GM23338 (cell line): ENCODE measurements around the gene ECSCR. TPM values are rescaled to one million over a fixed set of nuclear protein-coding genes. Genes with fewer than 3 reads are reported as not detected.

Experiments used
- ATAC-seq: fragments of 200-7000 bp; cut with Tn5 transposase; 3 replicates; pipeline ENCODE4 v1.9.1; 2020
- DNase-seq: peaks from one replicate; pipeline ENCODE4 v3.0.0-alpha.2; 2015; ENCODE audit warnings: low spot score
- H2AFZ ChIP-seq: fragments of 200-600 bp; sonication (generic); 2 replicates; pipeline ENCODE4 v1.8.0; 2016; ENCODE audit warnings: antibody characterized with exemption, mild to moderate bottlenecking, moderate library complexity
- H3F3A ChIP-seq: fragments of 200-600 bp; sonication (generic); replicated peaks from 2 replicates; pipeline ENCODE4 v1.8.0; 2017; ENCODE audit warnings: antibody characterized with exemption, mixed run types, low read depth
- H3K27ac ChIP-seq: fragments of 200-600 bp; sonication (generic); 2 replicates; pipeline ENCODE4 v1.6.1; 2016; ENCODE audit warnings: low read depth
- H3K27me3 ChIP-seq: fragments of 200-600 bp; sonication (generic); 2 replicates; pipeline ENCODE4 v1.8.0; 2016; ENCODE audit warnings: mild to moderate bottlenecking, mixed run types, moderate library complexity; ENCODE audit not compliant: insufficient read depth
- H3K36me3 ChIP-seq: fragments of 200-600 bp; sonication (generic); 2 replicates; pipeline ENCODE4 v1.8.0; 2016; ENCODE audit warnings: mild to moderate bottlenecking; ENCODE audit not compliant: insufficient read depth
- H3K4me1 ChIP-seq: fragments of 200-600 bp; sonication (generic); 2 replicates; pipeline ENCODE4 v1.8.0; 2016; ENCODE audit warnings: mild to moderate bottlenecking, moderate library complexity; ENCODE audit not compliant: insufficient read depth
- H3K4me2 ChIP-seq: fragments of 200-600 bp; sonication (generic); 2 replicates; pipeline ENCODE4 v1.7.1; 2017; ENCODE audit warnings: mixed run types
- H3K4me3 ChIP-seq: fragments of 200-600 bp; sonication (generic); 2 replicates; pipeline ENCODE4 v1.6.1; 2016; ENCODE audit warnings: mixed run types
- H3K79me2 ChIP-seq: fragments of 200-600 bp; sonication (generic); replicated peaks from 2 replicates; pipeline ENCODE4 v1.8.0; 2017; ENCODE audit warnings: mild to moderate bottlenecking; ENCODE audit not compliant: insufficient read depth
- H3K9me2 ChIP-seq: fragments of 200-600 bp; sonication (generic); 2 replicates; pipeline ENCODE4 v1.8.0; 2017; ENCODE audit not compliant: insufficient read depth
- H4K20me1 ChIP-seq: fragments of 200-600 bp; sonication (generic); replicated peaks from 2 replicates; pipeline ENCODE4 v1.8.0; 2017; ENCODE audit warnings: mild to moderate bottlenecking; ENCODE audit not compliant: insufficient read depth
- H3K27ac Mint-ChIP-seq: 2 replicates; pipeline ENCODE4 v1.8.0; 2020; ENCODE audit warnings: inconsistent platforms, mild to moderate bottlenecking, moderate library complexity, mixed read lengths
- H3K27me3 Mint-ChIP-seq: 3 replicates; pipeline ENCODE4 v1.8.0; 2022; ENCODE audit warnings: low read depth, mild to moderate bottlenecking, moderate library complexity, mixed read lengths, inconsistent platforms; ENCODE audit not compliant: insufficient read depth, poor library complexity
- H3K36me3 Mint-ChIP-seq: 3 replicates; pipeline ENCODE4 v1.8.0; 2021; ENCODE audit warnings: low read depth, mild to moderate bottlenecking, inconsistent platforms, moderate library complexity, mixed read lengths
- H3K4me1 Mint-ChIP-seq: 3 replicates; pipeline ENCODE4 v1.8.0; 2020; ENCODE audit warnings: mild to moderate bottlenecking, inconsistent platforms, mixed read lengths
- H3K4me3 Mint-ChIP-seq: 3 replicates; pipeline ENCODE4 v1.8.0; 2021; ENCODE audit warnings: moderate library complexity, mild to moderate bottlenecking, inconsistent platforms, mixed read lengths
- H3K9me3 Mint-ChIP-seq: 3 replicates; pipeline ENCODE4 v1.8.0; 2020; ENCODE audit warnings: moderate library complexity, mild to moderate bottlenecking, inconsistent platforms, mixed read lengths
- CREB1 ChIP-seq: fragments of 250-450 bp; sonication (Bioruptor Pico); IDR thresholded peaks from 2 replicates; pipeline ENCODE4 v1.5.0; 2020; ENCODE audit warnings: low read depth, mild to moderate bottlenecking, moderate library complexity
- EZH2 ChIP-seq: fragments of 200-600 bp; sonication (generic); IDR thresholded peaks from one replicate; pipeline ENCODE4 v1.8.0; 2017; ENCODE audit warnings: antibody characterized with exemption, mild to moderate bottlenecking, low read depth; ENCODE audit not compliant: unreplicated experiment
- EZH2phosphoT487 ChIP-seq: fragments of 200-600 bp; sonication (generic); IDR thresholded peaks from one replicate; pipeline ENCODE4 v1.8.1; 2018; ENCODE audit warnings: antibody characterized with exemption; ENCODE audit not compliant: unreplicated experiment
- JUNB ChIP-seq: IDR thresholded peaks from one replicate; pipeline ENCODE4 v1.6.1; 2016; ENCODE audit warnings: antibody characterized with exemption; ENCODE audit not compliant: unreplicated experiment
- NANOG ChIP-seq: IDR thresholded peaks from 2 replicates; pipeline ENCODE4 v1.6.1; 2016; ENCODE audit warnings: antibody characterized with exemption, borderline replicate concordance
- POLR2AphosphoS5 ChIP-seq: IDR thresholded peaks from 2 replicates; pipeline ENCODE4 v1.6.1; 2016; ENCODE audit warnings: antibody characterized with exemption, low read depth
- STAT1 ChIP-seq: IDR thresholded peaks from one replicate; pipeline ENCODE4 v1.6.1; 2016; ENCODE audit warnings: antibody characterized with exemption; ENCODE audit not compliant: unreplicated experiment
- ZNF114 ChIP-seq: fragments of 250-450 bp; sonication (Bioruptor Pico); IDR thresholded peaks from 2 replicates; pipeline ENCODE4 v1.5.0; 2020; ENCODE audit warnings: mild to moderate bottlenecking, moderate library complexity
- ZNF331 ChIP-seq: fragments of 250-450 bp; sonication (Bioruptor Pico); IDR thresholded peaks from 2 replicates; pipeline ENCODE4 v1.5.0; 2020; ENCODE audit warnings: low read depth, mild to moderate bottlenecking, moderate library complexity
- polyA plus RNA-seq: library from polyadenylated mRNA; unstranded; fragments of >200 nt; fragmentation: Nextera tagmentation; extraction: Ambion mirVana; gene quantifications from 2 replicates; pipeline ENCODE4 v1.2.1, GENCODE V29; 2016
- total RNA-seq: library from RNA; depleted of rRNA; stranded (reverse); fragments of >200 nt; shearing (Covaris generic); gene quantifications from 2 replicates; pipeline ENCODE4 v1.2.3, GENCODE V29; 2014
- TF ChIP-seq, protein P1 (sequence below), 2 experiments: fragments of 200-600 bp in 1 of 2; sonication (generic) in 1 of 2; conservative IDR thresholded peaks; 2 replicates each; pipeline versions ENCODE4 v1.5.1 to v1.6.1; 2016 to 2017; ENCODE audit warnings: antibody characterized with exemption in 2 of 2, low read depth in 2 of 2, mild to moderate bottlenecking in 2 of 2, moderate library complexity in 1 of 2
- TF ChIP-seq, protein P2 (sequence below): IDR thresholded peaks from one replicate; pipeline ENCODE4 v1.6.1; 2018; ENCODE audit warnings: antibody characterized with exemption; ENCODE audit not compliant: unreplicated experiment
- TF ChIP-seq, protein P3 (sequence below): fragments of 250-450 bp; sonication (Bioruptor Pico); IDR thresholded peaks from 2 replicates; pipeline ENCODE4 v1.5.0; 2020; ENCODE audit warnings: mild to moderate bottlenecking, moderate library complexity
- TF ChIP-seq, protein P4 (sequence below): IDR thresholded peaks from 2 replicates; pipeline ENCODE4 v1.6.1; 2016; ENCODE audit warnings: antibody characterized with exemption

The ECSCR gene
- total and polyA plus RNA-seq, 2 experiments from 2014 or later: 2.2 to 2.6 TPM

DNA sequence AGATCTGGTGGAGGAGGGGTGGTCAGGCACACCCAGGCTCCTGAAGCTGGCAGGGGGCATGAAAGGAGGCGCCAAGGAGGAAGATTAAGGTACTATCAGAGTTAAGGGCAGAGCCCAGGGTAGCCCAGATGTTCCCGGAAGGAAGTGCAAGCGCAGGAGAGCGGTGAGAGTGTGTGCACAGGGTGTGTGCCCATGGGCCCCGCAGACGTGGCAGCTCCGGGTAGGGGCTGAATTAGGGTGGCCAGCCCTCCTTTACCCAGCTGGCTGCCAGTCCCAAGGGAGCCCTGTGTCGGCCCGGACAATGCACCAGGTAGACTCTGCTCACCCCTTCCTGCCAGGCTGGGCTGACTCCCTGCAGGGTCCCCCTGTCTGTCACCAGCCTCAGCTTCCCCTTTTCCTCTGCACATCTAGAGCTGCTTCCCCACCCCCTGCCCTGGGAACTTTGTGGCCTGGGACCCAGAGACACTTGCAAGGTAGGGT is 8.3 kb upstream of the ECSCR start, which contains the start of gene SMIM33:
SMIM33 (plus strand) TSS at position 184 of the 480 bp plus-strand sequence; CDS start at position 302, 118 bp downstream.
- H3K9me3 Mint-ChIP-seq: no peaks in the 10 kb centered on the region
- peaks cover 21% of the 10 kb centered on the region for H3K27me3 Mint-ChIP-seq
- Histone ChIP-seq H3K4me3 (no peak within 1 kb of the TSS), H4K20me1 (no peaks in the 10 kb centered on the region), H3K4me2 (no peak within 1 kb of the TSS), H3K9me2 (no peaks in the 10 kb centered on the region), H3F3A (0 out of 2 replicates have a peak, but pooled peaks cover 7% of the 10 kb centered on the region), H3K4me1 (peaks cover 17% of the 10 kb centered on the region), H3K36me3 (no peaks in the 10 kb centered on the region), H3K27me3 (no peaks in the 10 kb centered on the region), H2AFZ (peak within 1 kb of the TSS; percentile 64; the same call in 1 of the 2 replicates), H3K79me2 (no peaks in the 10 kb centered on the region), H3K27ac (no peak within 1 kb of the TSS)
- no peak within 1 kb of the TSS for H3K27ac Mint-ChIP-seq
- no peak for ATAC-seq
- TF ChIP-seq NANOG (no peak), STAT1 (no peak), EZH2phosphoT487 (no peak), ZNF114 (no peak), POLR2AphosphoS5 (no peak), ZNF331 (CRISPR knock-in tag) (no peak), JUNB (no peak), EZH2 (no peak), CREB1 (CRISPR knock-in tag) (no peak)
- TF ChIP-seq, protein P1, sequence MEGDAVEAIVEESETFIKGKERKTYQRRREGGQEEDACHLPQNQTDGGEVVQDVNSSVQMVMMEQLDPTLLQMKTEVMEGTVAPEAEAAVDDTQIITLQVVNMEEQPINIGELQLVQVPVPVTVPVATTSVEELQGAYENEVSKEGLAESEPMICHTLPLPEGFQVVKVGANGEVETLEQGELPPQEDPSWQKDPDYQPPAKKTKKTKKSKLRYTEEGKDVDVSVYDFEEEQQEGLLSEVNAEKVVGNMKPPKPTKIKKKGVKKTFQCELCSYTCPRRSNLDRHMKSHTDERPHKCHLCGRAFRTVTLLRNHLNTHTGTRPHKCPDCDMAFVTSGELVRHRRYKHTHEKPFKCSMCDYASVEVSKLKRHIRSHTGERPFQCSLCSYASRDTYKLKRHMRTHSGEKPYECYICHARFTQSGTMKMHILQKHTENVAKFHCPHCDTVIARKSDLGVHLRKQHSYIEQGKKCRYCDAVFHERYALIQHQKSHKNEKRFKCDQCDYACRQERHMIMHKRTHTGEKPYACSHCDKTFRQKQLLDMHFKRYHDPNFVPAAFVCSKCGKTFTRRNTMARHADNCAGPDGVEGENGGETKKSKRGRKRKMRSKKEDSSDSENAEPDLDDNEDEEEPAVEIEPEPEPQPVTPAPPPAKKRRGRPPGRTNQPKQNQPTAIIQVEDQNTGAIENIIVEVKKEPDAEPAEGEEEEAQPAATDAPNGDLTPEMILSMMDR (conservative IDR thresholded peaks at IDR 0.05; ENCODE audit: low read depth in 2 of 2): no peak
- TF ChIP-seq, protein P2, sequence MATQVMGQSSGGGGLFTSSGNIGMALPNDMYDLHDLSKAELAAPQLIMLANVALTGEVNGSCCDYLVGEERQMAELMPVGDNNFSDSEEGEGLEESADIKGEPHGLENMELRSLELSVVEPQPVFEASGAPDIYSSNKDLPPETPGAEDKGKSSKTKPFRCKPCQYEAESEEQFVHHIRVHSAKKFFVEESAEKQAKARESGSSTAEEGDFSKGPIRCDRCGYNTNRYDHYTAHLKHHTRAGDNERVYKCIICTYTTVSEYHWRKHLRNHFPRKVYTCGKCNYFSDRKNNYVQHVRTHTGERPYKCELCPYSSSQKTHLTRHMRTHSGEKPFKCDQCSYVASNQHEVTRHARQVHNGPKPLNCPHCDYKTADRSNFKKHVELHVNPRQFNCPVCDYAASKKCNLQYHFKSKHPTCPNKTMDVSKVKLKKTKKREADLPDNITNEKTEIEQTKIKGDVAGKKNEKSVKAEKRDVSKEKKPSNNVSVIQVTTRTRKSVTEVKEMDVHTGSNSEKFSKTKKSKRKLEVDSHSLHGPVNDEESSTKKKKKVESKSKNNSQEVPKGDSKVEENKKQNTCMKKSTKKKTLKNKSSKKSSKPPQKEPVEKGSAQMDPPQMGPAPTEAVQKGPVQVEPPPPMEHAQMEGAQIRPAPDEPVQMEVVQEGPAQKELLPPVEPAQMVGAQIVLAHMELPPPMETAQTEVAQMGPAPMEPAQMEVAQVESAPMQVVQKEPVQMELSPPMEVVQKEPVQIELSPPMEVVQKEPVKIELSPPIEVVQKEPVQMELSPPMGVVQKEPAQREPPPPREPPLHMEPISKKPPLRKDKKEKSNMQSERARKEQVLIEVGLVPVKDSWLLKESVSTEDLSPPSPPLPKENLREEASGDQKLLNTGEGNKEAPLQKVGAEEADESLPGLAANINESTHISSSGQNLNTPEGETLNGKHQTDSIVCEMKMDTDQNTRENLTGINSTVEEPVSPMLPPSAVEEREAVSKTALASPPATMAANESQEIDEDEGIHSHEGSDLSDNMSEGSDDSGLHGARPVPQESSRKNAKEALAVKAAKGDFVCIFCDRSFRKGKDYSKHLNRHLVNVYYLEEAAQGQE: no peak
- TF ChIP-seq, protein P3, sequence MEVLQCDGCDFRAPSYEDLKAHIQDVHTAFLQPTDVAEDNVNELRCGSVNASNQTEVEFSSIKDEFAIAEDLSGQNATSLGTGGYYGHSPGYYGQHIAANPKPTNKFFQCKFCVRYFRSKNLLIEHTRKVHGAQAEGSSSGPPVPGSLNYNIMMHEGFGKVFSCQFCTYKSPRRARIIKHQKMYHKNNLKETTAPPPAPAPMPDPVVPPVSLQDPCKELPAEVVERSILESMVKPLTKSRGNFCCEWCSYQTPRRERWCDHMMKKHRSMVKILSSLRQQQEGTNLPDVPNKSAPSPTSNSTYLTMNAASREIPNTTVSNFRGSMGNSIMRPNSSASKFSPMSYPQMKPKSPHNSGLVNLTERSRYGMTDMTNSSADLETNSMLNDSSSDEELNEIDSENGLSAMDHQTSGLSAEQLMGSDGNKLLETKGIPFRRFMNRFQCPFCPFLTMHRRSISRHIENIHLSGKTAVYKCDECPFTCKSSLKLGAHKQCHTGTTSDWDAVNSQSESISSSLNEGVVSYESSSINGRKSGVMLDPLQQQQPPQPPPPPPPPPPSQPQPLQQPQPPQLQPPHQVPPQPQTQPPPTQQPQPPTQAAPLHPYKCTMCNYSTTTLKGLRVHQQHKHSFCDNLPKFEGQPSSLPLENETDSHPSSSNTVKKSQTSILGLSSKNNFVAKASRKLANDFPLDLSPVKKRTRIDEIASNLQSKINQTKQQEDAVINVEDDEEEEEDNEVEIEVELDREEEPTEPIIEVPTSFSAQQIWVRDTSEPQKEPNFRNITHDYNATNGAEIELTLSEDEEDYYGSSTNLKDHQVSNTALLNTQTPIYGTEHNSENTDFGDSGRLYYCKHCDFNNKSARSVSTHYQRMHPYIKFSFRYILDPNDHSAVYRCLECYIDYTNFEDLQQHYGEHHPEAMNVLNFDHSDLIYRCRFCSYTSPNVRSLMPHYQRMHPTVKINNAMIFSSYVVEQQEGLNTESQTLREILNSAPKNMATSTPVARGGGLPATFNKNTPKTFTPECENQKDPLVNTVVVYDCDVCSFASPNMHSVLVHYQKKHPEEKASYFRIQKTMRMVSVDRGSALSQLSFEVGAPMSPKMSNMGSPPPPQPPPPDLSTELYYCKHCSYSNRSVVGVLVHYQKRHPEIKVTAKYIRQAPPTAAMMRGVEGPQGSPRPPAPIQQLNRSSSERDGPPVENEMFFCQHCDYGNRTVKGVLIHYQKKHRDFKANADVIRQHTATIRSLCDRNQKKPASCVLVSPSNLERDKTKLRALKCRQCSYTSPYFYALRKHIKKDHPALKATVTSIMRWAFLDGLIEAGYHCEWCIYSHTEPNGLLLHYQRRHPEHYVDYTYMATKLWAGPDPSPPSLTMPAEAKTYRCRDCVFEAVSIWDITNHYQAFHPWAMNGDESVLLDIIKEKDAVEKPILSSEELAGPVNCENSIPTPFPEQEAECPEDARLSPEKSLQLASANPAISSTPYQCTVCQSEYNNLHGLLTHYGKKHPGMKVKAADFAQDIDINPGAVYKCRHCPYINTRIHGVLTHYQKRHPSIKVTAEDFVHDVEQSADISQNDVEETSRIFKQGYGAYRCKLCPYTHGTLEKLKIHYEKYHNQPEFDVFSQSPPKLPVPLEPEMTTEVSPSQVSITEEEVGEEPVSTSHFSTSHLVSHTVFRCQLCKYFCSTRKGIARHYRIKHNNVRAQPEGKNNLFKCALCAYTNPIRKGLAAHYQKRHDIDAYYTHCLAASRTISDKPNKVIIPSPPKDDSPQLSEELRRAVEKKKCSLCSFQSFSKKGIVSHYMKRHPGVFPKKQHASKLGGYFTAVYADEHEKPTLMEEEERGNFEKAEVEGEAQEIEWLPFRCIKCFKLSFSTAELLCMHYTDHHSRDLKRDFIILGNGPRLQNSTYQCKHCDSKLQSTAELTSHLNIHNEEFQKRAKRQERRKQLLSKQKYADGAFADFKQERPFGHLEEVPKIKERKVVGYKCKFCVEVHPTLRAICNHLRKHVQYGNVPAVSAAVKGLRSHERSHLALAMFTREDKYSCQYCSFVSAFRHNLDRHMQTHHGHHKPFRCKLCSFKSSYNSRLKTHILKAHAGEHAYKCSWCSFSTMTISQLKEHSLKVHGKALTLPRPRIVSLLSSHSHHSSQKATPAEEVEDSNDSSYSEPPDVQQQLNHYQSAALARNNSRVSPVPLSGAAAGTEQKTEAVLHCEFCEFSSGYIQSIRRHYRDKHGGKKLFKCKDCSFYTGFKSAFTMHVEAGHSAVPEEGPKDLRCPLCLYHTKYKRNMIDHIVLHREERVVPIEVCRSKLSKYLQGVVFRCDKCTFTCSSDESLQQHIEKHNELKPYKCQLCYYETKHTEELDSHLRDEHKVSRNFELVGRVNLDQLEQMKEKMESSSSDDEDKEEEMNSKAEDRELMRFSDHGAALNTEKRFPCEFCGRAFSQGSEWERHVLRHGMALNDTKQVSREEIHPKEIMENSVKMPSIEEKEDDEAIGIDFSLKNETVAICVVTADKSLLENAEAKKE (CRISPR knock-in tag): no peak
- TF ChIP-seq, protein P4, sequence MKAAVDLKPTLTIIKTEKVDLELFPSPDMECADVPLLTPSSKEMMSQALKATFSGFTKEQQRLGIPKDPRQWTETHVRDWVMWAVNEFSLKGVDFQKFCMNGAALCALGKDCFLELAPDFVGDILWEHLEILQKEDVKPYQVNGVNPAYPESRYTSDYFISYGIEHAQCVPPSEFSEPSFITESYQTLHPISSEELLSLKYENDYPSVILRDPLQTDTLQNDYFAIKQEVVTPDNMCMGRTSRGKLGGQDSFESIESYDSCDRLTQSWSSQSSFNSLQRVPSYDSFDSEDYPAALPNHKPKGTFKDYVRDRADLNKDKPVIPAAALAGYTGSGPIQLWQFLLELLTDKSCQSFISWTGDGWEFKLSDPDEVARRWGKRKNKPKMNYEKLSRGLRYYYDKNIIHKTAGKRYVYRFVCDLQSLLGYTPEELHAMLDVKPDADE: no peak
- no peaks in the 10 kb centered on the region; the same call in 2 of the 3 replicates for H3K36me3 Mint-ChIP-seq
- no peak for DNase-seq
- peaks cover 37% of the 10 kb centered on the region for H3K4me1 Mint-ChIP-seq
- no peak within 1 kb of the TSS for H3K4me3 Mint-ChIP-seq
